PFSK-1 (cell line): Measurements from ENCODE around the gene ELN.

ENCODE experiments used
- FOXP2 ChIP-seq: optimal IDR thresholded peaks from 2 replicates; pipeline ENCODE3; 2011; ENCODE audit warnings: borderline replicate concordance, control low read depth, inconsistent platforms; ENCODE audit not compliant: insufficient read depth; ENCODE audit errors: extremely low read length, extremely low read depth
- POLR2AphosphoS5 ChIP-seq: IDR thresholded peaks from 2 replicates; pipeline ENCODE4 v1.6.1; 2012; ENCODE audit warnings: low read depth, mild to moderate bottlenecking, control low read depth, low read length, moderate library complexity
- SIN3A ChIP-seq: IDR thresholded peaks from 2 replicates; pipeline ENCODE4 v1.6.1; 2012; ENCODE audit warnings: mild to moderate bottlenecking, low read length, moderate library complexity, borderline replicate concordance; ENCODE audit not compliant: insufficient read depth
- TAF1 ChIP-seq: IDR thresholded peaks from 2 replicates; pipeline ENCODE4 v1.6.1; 2012; ENCODE audit warnings: low read length, control low read depth, borderline replicate concordance; ENCODE audit not compliant: insufficient read depth
- TF ChIP-seq, protein P1 (sequence below), 2 experiments: IDR thresholded peaks; 2 replicates each; pipeline versions ENCODE4 v1.6.1 to v1.8.0; 2011 to 2012; ENCODE audit warnings: low read depth in 2 of 2, low read length in 2 of 2, control low read depth in 1 of 2, inconsistent platforms in 1 of 2, mild to moderate bottlenecking in 1 of 2, moderate library complexity in 1 of 2; ENCODE audit not compliant: insufficient read depth in 1 of 2

ELN gene

DNA sequence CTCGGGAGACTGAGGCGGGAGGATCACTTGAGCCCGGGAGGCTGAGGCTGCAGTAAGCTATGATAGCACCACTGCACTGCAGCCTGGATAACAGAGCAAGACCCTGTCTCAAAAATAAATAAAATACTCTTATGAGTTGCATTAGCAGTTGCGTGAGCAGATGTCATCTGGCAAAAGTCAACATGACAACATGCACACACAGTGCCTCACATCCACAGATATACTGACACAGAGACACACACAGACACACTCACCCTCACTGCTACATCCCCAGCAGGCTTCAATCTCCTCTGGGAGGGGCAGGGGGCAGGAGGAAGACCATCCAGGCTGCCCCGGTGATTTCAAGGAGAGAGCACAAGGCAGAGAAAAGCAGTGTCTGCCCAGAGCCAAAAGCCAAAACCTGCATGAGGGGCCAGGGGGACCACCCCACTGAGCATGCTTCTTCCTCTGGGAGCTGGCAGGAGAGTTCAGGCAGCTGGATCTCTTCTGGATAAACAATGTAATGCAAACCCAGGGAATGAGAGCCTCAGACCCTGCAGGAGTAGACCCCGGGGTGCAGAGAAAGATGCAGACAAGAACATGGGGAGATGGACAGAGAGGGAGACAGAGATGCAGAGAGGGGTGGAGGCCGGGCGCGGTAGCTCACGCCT, 9.6 kb upstream of the ELN start:
- TF ChIP-seq POLR2AphosphoS5 (no peak), FOXP2 (no peak), SIN3A (no peak), TAF1 (no peak)
- TF ChIP-seq, protein P1, sequence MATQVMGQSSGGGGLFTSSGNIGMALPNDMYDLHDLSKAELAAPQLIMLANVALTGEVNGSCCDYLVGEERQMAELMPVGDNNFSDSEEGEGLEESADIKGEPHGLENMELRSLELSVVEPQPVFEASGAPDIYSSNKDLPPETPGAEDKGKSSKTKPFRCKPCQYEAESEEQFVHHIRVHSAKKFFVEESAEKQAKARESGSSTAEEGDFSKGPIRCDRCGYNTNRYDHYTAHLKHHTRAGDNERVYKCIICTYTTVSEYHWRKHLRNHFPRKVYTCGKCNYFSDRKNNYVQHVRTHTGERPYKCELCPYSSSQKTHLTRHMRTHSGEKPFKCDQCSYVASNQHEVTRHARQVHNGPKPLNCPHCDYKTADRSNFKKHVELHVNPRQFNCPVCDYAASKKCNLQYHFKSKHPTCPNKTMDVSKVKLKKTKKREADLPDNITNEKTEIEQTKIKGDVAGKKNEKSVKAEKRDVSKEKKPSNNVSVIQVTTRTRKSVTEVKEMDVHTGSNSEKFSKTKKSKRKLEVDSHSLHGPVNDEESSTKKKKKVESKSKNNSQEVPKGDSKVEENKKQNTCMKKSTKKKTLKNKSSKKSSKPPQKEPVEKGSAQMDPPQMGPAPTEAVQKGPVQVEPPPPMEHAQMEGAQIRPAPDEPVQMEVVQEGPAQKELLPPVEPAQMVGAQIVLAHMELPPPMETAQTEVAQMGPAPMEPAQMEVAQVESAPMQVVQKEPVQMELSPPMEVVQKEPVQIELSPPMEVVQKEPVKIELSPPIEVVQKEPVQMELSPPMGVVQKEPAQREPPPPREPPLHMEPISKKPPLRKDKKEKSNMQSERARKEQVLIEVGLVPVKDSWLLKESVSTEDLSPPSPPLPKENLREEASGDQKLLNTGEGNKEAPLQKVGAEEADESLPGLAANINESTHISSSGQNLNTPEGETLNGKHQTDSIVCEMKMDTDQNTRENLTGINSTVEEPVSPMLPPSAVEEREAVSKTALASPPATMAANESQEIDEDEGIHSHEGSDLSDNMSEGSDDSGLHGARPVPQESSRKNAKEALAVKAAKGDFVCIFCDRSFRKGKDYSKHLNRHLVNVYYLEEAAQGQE (IDR thresholded peaks at IDR 0.05; ENCODE audit: insufficient read depth in 1 of 2, low read depth in 2 of 2, low read length in 2 of 2) = no peak

DNA sequence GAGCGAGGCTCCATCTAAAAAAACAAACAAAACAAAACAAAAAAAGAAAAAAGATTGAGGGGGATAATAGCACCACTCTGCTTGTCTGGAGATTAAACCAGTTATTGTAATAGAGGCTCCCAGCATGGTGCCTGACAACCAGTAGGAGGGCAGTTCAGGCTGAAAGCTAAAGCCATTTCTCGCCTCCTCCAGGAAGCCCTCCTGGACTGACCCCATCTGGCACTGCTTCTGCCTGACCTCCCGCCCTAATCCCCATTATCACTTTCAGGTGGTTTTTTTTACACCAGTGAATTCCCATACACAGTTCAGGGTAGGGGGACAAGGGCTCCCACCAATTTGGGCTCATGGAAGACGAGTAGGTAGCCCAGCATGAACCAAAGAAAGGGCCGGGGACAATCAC, 8.8 kb upstream of the ELN start:
- TF ChIP-seq POLR2AphosphoS5 = no peak
- no peak for TF ChIP-seq FOXP2
- no peak for TF ChIP-seq TAF1
- TF ChIP-seq, protein P1 (IDR thresholded peaks at IDR 0.05; ENCODE audit: insufficient read depth in 1 of 2, low read depth in 2 of 2, low read length in 2 of 2) = no peak
- TF ChIP-seq SIN3A = no peak

DNA sequence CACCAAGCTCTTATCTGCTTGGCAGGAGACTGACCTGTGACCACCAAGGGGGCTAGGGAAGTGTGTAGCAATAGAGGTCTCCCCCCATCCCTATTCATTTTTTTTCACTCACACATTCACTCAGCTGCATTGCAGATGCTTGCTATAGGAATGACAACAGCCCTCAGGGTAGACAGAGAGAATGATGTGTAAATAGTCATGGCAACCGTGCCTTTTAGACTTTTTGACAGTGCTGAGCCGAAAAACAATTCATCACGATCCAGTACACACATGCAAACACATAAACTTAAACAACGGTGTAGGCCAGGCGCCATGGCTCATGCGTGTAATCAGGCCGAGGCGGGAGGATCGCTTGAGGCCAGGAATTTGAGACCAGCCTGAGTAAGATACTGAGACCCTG, 7.6 kb upstream of the ELN start:
- TF ChIP-seq SIN3A (no peak), POLR2AphosphoS5 (no peak), FOXP2 (no peak), TAF1 (no peak)
- TF ChIP-seq, protein P1 (IDR thresholded peaks at IDR 0.05; ENCODE audit: insufficient read depth in 1 of 2, low read depth in 2 of 2, low read length in 2 of 2) = no peak

DNA sequence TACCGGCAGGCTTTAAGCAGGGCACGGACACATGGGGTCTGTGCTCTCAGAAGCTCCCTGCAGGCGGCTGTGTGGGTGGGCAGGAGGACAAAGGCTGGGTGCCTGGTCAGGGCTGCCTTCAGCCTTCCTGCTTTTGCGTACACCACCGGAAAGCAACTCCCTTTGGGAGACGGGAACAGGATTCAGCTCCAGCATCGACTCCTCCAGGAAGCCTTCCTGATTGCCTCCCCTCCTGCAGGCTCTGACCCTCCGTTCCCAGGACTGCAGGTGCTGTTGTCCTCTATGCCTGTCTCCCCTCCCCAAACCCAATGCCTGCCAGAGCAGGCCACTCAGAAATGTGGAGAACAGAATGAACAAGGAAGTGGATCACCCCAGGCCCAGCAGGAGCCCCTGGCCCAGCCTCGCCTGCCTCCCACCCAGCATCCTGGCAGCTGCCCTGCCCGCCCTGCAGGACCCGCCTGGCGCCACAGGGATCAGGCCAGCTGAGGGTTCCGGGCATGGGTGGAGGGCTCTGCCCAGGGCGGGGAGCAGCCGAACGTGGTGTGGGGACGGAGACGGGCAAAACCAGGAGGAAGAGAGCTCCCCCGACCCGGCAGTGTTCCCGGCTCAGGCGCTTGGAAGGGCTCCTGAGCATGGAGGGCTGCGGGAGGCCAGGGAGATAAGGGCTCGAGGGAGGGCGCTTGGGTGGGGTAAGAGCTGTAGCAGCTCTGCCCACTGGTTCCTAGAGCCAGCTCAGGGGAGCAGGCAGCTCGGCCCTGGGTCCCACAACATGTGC, 6.2 kb upstream of the ELN start:
- TF ChIP-seq TAF1 (no peak), FOXP2 (no peak)

DNA sequence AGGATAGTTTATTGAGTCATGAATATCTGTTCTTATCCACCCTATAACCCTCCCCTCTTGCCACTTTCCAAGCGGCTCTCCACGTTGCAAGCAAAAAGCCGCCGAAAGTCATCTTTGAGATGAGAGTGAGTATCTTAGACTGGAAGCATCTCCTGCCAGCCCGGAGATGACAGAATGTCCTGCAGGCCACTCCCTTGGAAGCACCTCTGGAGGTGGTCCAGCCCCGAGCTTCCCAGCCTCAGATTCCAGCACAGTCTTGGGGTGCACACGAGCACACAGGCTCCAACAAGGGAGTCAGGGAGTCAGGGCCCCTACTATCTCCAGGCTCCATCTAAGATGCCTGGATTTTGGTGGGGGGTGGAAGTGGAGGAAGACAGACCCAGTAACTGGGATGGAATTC, 5.5 kb upstream of the ELN start:
- TF ChIP-seq SIN3A = no peak
- TF ChIP-seq, protein P1 (IDR thresholded peaks at IDR 0.05; ENCODE audit: insufficient read depth in 1 of 2, low read depth in 2 of 2, low read length in 2 of 2) = no peak
- TF ChIP-seq POLR2AphosphoS5 = no peak
- no peak for TF ChIP-seq FOXP2
- no peak for TF ChIP-seq TAF1
